ENCODE data around the gene ZIC4.

The ZIC4 gene

GRCh38 chr3:147394884-147395225, 11.5 kb downstream of the ZIC4 start:
- no peak for DNase-seq (ENCODE audit: low read depth, low spot score)
- no peak overlapping the region for H3K4me3 ChIP-seq (ENCODE audit: low read length)

GRCh38 chr3:147393943-147394883, 12.1 kb downstream of the ZIC4 start:
- DNase-seq (ENCODE audit: low read depth, low spot score) = no peak
- no peak overlapping the region for H3K4me3 ChIP-seq (ENCODE audit: low read length)

GRCh38 chr3:147393261-147393942, 12.9 kb downstream of the ZIC4 start:
- DNase-seq (ENCODE audit: low read depth, low spot score) = no peak
- no peak overlapping the region for H3K4me3 ChIP-seq (ENCODE audit: low read length)

GRCh38 chr3:147392625-147392946, 13.8 kb downstream of the ZIC4 start:
- no peak overlapping the region for H3K4me3 ChIP-seq (ENCODE audit: low read length)
- no peak for DNase-seq (ENCODE audit: low read depth, low spot score)

GRCh38 chr3:147391781-147392624, 14.3 kb downstream of the ZIC4 start:
- no peak overlapping the region for H3K4me3 ChIP-seq (ENCODE audit: low read length)
- no peak for DNase-seq (ENCODE audit: low read depth, low spot score)

GRCh38 chr3:147390589-147391569, 15.5 kb downstream of the ZIC4 start:
- DNase-seq (ENCODE audit: low read depth, low spot score) = no peak
- H3K4me3 ChIP-seq (ENCODE audit: low read length) = no peak overlapping the region

GRCh38 chr3:147389717-147390116, 16.6 kb downstream of the ZIC4 start:
- H3K4me3 ChIP-seq (ENCODE audit: low read length) = no peak overlapping the region
- DNase-seq (ENCODE audit: low read depth, low spot score) = no peak

- no peak overlapping the region for H3K4me3 ChIP-seq (ENCODE audit: low read length)
- no peak for DNase-seq (ENCODE audit: low read depth, low spot score)
Measured at GRCh38 chr3:147388700-147389580, 17.4 kb downstream of the ZIC4 start.

- no peak for DNase-seq (ENCODE audit: low read depth, low spot score)
- no peak overlapping the region for H3K4me3 ChIP-seq (ENCODE audit: low read length)
Measured at GRCh38 chr3:147387885-147388699, 18.3 kb downstream of the ZIC4 start.

- H3K4me3 ChIP-seq (ENCODE audit: low read length) = no peak overlapping the region
- no peak for DNase-seq (ENCODE audit: low read depth, low spot score)
Measured at GRCh38 chr3:147387291-147387884, 19.0 kb downstream of the ZIC4 start.

- DNase-seq (ENCODE audit: low read depth, low spot score) = no peak
- no peak overlapping the region for H3K4me3 ChIP-seq (ENCODE audit: low read length)
Measured at GRCh38 chr3:147385059-147386012, 21.0 kb downstream of the ZIC4 start.

GRCh38 chr3:147384210-147385058, 21.9 kb downstream of the ZIC4 start:
- DNase-seq (ENCODE audit: low read depth, low spot score) = peak; percentile 1
- no peak overlapping the region for H3K4me3 ChIP-seq (ENCODE audit: low read length)

- peak; percentile 5 for DNase-seq (ENCODE audit: low read depth, low spot score)
- H3K4me3 ChIP-seq (ENCODE audit: low read length) = no peak overlapping the region
Measured at GRCh38 chr3:147383617-147384016, 22.7 kb downstream of the ZIC4 start.

GRCh38 chr3:147381596-147381995, 24.7 kb downstream of the ZIC4 start:
- DNase-seq (ENCODE audit: low read depth, low spot score) = no peak
- H3K4me3 ChIP-seq (ENCODE audit: low read length) = no peak overlapping the region

- no peak for DNase-seq (ENCODE audit: low read depth, low spot score)
- no peak overlapping the region for H3K4me3 ChIP-seq (ENCODE audit: low read length)
Measured at GRCh38 chr3:147380977-147381376, 25.4 kb downstream of the ZIC4 start.

All from Jurkat, Clone E6-1 (cell line).